ENCODE measurements around the gene BABAM2. TPM values are rescaled to one million over a fixed set of nuclear protein-coding genes. Genes with fewer than 3 reads are reported as not detected.
A peak's percentile ranks its signal among the peaks of the same experiment; 100 is the strongest.

BABAM2 gene
- total RNA-seq, 4 donors from 2014 or later: 35.5 to 44.9 (median 39.9) TPM

GRCh38 chr2:27887830-27888229 is 2.7 kb upstream of the BABAM2 start:
- intact Hi-C loops (cut with DNase I): loop anchor here (5.0 kb wide), 1 partner anchor 81 kb away; no protein-coding TSS in a partner anchor
- H3K27ac ChIP-seq (replicated peaks in 1 of 4): peak overlapping the region; percentile 89 to 97 (median 91)

GRCh38 chr2:27888790-27889189 is 1.7 kb upstream of the BABAM2 start:
- intact Hi-C loops (cut with DNase I): loop anchor here (5.0 kb wide), 1 partner anchor 81 kb away; no protein-coding TSS in a partner anchor
- peaks cover 20 to 39% (median 38%) of the 10 kb centered on the region in 4 donors for H3K4me1 ChIP-seq
- DNase-seq (ENCODE audit: extremely low spot score): no peak
- peak overlapping the region; percentile 89 to 97 (median 91) for H3K27ac ChIP-seq (replicated peaks in 1 of 4)
- TF ChIP-seq POLR2A (IDR thresholded peaks at IDR 0.05; ENCODE audit: low read depth) (no peak), CTCF (IDR thresholded peaks at IDR 0.05) (no peak), EP300 (IDR thresholded peaks at IDR 0.05) (no peak), POLR2AphosphoS5 (IDR thresholded peaks at IDR 0.05) (peak in 1 of 2 donors; percentile 52)
- 25% methylated on average over 3 of the region's 3 CpGs for WGBS
- H3K36me3 ChIP-seq: no peaks in the 10 kb centered on the region
- peak overlapping the region in 2 of 4 donors; percentile 73 to 83 for H3K4me3 ChIP-seq
- H3K27me3 ChIP-seq: no peaks in the 10 kb centered on the region
- no peaks in the 10 kb centered on the region for H3K9me3 ChIP-seq

More at GRCh38 chr2:27887830-27888229, 2.7 kb upstream of the BABAM2 start:
- TF ChIP-seq CTCF (IDR thresholded peaks at IDR 0.05): no peak
- TF ChIP-seq POLR2A (IDR thresholded peaks at IDR 0.05; ENCODE audit: low read depth): no peak
- TF ChIP-seq EP300 (IDR thresholded peaks at IDR 0.05): no peak
- no peak for TF ChIP-seq POLR2AphosphoS5 (IDR thresholded peaks at IDR 0.05)
- Histone ChIP-seq H3K27me3 (no peaks in the 10 kb centered on the region), H3K4me3 (no peak overlapping the region), H3K9me3 (no peaks in the 10 kb centered on the region), H3K4me1 (peaks cover 20 to 39% (median 37%) of the 10 kb centered on the region in 4 donors), H3K36me3 (no peaks in the 10 kb centered on the region)
- 67% methylated on average over 3 of the region's 3 CpGs for WGBS
- DNase-seq (ENCODE audit: extremely low spot score): no peak

- TF ChIP-seq POLR2A (IDR thresholded peaks at IDR 0.05; ENCODE audit: low read depth) (no peak), POLR2AphosphoS5 (IDR thresholded peaks at IDR 0.05) (no peak), EP300 (IDR thresholded peaks at IDR 0.05) (no peak), CTCF (IDR thresholded peaks at IDR 0.05) (no peak)
- Histone ChIP-seq H3K36me3 (no peaks in the 10 kb centered on the region), H3K4me1 (peaks cover 20 to 39% (median 38%) of the 10 kb centered on the region in 4 donors), H3K9me3 (no peaks in the 10 kb centered on the region), H3K27ac (replicated peaks in 1 of 4) (peak overlapping the region; percentile 89 to 97 (median 91)), H3K4me3 (peak overlapping the region; percentile 69 to 83 (median 74)), H3K27me3 (no peaks in the 10 kb centered on the region)
- intact Hi-C loops (cut with DNase I): loop anchor here (2.0 to 5.0 kb wide), 2 partner anchors 82 to 505 kb away; no protein-coding TSS in a partner anchor
- WGBS: 25% methylated on average over 10 of the region's 10 CpGs
- no peak for DNase-seq (ENCODE audit: extremely low spot score)
Observed at GRCh38 chr2:27889774-27890145, 769 bp upstream of the BABAM2 start.

GRCh38 chr2:27890924-27891672 is 569 bp downstream of the BABAM2 start:
- intact Hi-C loops (cut with DNase I): loop anchor here (2.0 kb wide), 1 partner anchor 504 kb away; no protein-coding TSS in a partner anchor
- Histone ChIP-seq H3K4me1 (peaks cover 20 to 39% (median 38%) of the 10 kb centered on the region in 4 donors), H3K9me3 (no peaks in the 10 kb centered on the region), H3K27me3 (no peaks in the 10 kb centered on the region), H3K27ac (replicated peaks in 1 of 4) (peak overlapping the region; percentile 89 to 97 (median 91)), H3K36me3 (peaks cover 0 to 6% (median 2%) of the 10 kb centered on the region in 4 donors), H3K4me3 (peak overlapping the region; percentile 69 to 83 (median 74))
- DNase-seq (ENCODE audit: extremely low spot score): peak; percentile 94
- 18% methylated on average over 23 of the region's 24 CpGs for WGBS
- TF ChIP-seq EP300 (IDR thresholded peaks at IDR 0.05): peak; percentile 83
- peak in 1 of 3 experiments; percentile 7 for TF ChIP-seq CTCF (IDR thresholded peaks at IDR 0.05)
- TF ChIP-seq POLR2A (IDR thresholded peaks at IDR 0.05; ENCODE audit: low read depth): no peak
- peak in 1 of 2 donors; percentile 82 for TF ChIP-seq POLR2AphosphoS5 (IDR thresholded peaks at IDR 0.05)

All from esophagus muscularis mucosa (tissue), 4 donors.